A549 (cell line): Measurements from ENCODE around the gene MAP3K5.

ENCODE experiments used
- CEBPB ChIP-seq, 2 experiments: fragments of >200 bp in 1 of 2; sonication (Bioruptor Twin) in 1 of 2; formaldehyde crosslinking in 1 of 2; IDR thresholded peaks; 2 replicates each; pipeline ENCODE4 v1.6.1; 2012 to 2016
- CTCF ChIP-seq: fragments of >200 bp; sonication (Bioruptor Twin); formaldehyde crosslinking; IDR thresholded peaks from 3 replicates; pipeline ENCODE4 v1.5.1; 2016
- E2F6 ChIP-seq: IDR thresholded peaks from 2 replicates; pipeline ENCODE4 v1.6.1; 2012; ENCODE audit warnings: low read depth, borderline replicate concordance
- POLR2A ChIP-seq: IDR thresholded peaks from 2 replicates; pipeline ENCODE4 v1.6.1; 2012; ENCODE audit warnings: mild to moderate bottlenecking, low read length

- TF ChIP-seq CTCF (no peak), POLR2A (no peak), CEBPB (IDR thresholded peaks at IDR 0.05) (no peak), E2F6 (no peak)
Observed at GRCh38 chr6:136587527-136587926, 204.8 kb downstream of the MAP3K5 start.
